ENCODE measurements around the gene MICAL2.

The MICAL2 gene

DNA sequence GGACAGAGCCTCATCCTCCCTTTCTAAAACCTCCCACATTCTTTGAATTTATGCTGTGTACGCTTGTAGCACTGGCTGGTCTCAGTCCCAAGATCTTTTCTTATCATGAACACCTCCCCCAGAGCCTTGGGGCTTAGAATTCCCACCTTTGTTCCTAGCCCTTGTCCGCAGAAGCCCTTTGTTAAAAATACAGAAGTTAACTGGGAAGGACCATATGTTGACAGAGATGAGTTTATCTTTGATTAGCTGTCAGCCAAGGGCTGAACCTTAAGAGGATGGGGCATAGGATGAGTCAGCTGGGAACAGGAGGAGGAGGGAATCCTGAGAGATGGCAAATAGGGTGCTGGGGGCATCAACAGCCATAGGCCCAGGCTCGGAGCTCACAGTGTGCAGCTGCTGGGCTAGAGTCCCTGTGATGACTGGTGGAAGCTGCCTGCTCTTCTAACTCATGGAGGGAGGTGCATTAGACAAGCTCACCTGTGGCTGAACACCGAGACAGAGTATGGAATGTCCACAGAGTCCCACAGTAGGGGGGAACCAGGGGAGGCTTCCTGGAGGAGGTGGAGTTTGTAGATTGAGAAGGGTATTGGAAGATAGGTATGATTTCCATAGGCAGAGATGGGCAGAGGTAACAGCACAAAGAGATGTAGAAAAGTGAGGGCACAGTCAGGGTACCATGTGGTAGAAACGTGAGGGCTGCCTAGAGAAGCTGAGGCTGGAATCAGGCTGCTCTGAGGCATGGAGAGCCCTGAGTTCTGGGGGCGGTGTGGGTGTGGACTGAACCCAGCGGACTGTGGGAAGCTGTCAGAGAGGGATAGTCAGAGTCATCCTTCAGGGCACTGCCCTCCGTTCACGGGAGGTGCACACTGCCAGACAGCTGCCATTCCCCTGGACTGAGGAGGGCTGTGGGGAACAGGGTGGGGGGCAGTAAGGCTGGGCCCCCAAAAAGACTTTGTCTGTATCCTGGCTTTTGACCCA, 9.9 kb downstream of the MICAL2 start:
- H3K27ac ChIP-seq: no peak overlapping the region
- TF ChIP-seq, protein P1, sequence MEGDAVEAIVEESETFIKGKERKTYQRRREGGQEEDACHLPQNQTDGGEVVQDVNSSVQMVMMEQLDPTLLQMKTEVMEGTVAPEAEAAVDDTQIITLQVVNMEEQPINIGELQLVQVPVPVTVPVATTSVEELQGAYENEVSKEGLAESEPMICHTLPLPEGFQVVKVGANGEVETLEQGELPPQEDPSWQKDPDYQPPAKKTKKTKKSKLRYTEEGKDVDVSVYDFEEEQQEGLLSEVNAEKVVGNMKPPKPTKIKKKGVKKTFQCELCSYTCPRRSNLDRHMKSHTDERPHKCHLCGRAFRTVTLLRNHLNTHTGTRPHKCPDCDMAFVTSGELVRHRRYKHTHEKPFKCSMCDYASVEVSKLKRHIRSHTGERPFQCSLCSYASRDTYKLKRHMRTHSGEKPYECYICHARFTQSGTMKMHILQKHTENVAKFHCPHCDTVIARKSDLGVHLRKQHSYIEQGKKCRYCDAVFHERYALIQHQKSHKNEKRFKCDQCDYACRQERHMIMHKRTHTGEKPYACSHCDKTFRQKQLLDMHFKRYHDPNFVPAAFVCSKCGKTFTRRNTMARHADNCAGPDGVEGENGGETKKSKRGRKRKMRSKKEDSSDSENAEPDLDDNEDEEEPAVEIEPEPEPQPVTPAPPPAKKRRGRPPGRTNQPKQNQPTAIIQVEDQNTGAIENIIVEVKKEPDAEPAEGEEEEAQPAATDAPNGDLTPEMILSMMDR (IDR thresholded peaks at IDR 0.05): no peak
- no peak for TF ChIP-seq ZFX (IDR thresholded peaks at IDR 0.05; ENCODE audit: borderline replicate concordance)

DNA sequence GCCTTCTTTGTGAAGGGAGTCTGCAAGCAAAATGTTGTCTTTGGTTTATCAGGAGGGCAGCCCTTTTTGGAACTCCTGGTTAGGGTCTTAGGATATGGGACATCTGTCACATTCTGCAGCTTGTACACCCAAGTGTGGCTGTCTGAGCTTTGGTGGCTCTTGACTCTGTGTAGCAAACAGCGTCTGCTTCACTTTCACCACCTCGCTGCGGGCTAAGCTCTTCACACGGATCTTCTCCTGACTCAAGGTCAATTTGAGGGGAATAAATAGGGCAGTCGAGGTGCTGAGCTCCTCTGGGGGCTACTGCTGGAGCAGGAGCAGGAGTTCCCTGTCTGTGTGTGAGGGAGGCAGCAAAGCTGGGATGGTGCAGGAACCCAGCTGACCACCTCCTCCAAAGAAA, 10.6 kb downstream of the MICAL2 start:
- H3K27ac ChIP-seq: no peak overlapping the region
- TF ChIP-seq, protein P1 (IDR thresholded peaks at IDR 0.05): no peak
- no peak for TF ChIP-seq ZFX (IDR thresholded peaks at IDR 0.05; ENCODE audit: borderline replicate concordance)

DNA sequence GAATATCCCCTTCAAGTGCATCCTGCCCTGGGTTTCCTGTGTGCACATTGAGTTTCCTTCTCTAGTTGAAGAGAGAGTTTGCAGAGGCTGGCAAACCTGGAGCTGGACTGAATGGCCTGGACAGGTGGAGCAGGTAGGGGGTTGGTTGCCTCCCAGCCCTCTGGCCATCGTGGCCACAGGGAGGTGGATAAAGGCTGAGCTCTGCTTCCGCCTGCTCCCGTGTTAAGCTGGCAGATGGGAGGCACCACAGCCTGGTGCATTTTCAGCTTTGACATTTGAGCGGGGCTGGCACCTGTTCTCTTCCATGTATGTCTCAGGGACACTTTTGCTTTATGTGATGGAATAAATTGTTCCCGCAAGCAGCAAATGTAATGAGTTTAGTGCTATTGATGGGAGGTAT, 11.1 kb downstream of the MICAL2 start:
- H3K27ac ChIP-seq: no peak overlapping the region
- TF ChIP-seq, protein P1 (IDR thresholded peaks at IDR 0.05): no peak
- no peak for TF ChIP-seq ZFX (IDR thresholded peaks at IDR 0.05; ENCODE audit: borderline replicate concordance)

DNA sequence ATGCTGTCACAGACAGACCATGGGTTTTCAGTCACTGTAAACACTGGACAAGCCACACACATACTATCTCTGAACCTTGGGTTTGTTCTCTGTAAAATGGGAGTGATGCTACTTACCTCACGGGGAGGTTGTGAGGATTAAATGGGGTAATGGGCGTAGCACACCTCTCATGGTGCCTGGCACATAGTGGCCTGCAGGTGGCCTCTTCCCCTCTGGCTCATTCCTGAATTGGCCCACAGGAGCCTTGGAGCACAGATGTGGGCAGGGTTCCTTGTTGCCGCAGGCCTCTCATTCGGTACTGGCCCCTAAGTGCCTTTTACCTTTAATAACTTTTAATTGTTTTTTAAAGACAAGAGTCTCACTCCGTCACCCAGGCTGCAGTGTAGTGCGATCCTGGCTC, 11.7 kb downstream of the MICAL2 start:
- TF ChIP-seq ZFX (IDR thresholded peaks at IDR 0.05; ENCODE audit: borderline replicate concordance): no peak
- TF ChIP-seq, protein P1 (IDR thresholded peaks at IDR 0.05): peak; percentile 48; the same call in 1 of the 2 replicates
- no peak overlapping the region for H3K27ac ChIP-seq

DNA sequence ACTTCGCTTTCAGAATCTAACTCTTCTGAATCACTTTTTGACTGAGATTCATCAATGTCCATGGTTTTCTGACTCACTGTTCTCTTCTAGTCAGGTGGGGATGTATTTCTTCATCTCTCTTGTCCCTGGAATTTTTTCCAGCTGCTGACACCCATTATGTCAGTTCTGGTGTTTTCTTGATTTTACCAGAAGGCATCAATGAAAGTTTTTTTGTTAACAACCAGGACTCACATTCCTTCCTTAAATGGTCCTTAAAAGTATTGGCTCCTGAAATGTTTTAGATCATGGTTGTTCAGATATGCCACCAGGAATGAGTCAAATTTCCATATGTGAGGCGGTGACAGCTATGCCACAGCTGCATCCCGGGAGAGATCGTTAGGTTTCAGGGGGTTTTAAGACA, 12.9 kb downstream of the MICAL2 start:
- TF ChIP-seq ZFX (IDR thresholded peaks at IDR 0.05; ENCODE audit: borderline replicate concordance): no peak
- TF ChIP-seq, protein P1 (IDR thresholded peaks at IDR 0.05): no peak
- H3K27ac ChIP-seq: no peak overlapping the region

DNA sequence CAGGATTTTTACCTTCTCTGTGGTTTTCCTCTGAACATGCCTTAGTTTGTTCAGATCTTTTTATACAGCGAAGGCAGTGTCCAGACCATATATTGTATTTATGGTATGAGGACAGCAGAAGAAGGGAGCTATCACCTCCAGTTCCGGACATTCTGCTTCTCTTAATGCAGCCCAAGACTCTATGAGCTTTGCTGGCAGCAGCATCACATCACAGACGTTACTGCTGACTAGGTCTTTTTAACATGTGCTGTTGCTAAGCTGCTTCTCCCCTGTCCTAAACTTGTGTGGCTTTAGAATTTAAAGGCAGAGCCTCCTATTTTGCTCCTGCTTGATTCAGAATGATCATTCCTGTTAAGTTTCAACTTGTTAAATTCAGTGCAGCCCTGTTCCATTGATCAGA, 13.4 kb downstream of the MICAL2 start:
- no peak overlapping the region for H3K27ac ChIP-seq
- no peak for TF ChIP-seq ZFX (IDR thresholded peaks at IDR 0.05; ENCODE audit: borderline replicate concordance)
- TF ChIP-seq, protein P1 (IDR thresholded peaks at IDR 0.05): no peak

DNA sequence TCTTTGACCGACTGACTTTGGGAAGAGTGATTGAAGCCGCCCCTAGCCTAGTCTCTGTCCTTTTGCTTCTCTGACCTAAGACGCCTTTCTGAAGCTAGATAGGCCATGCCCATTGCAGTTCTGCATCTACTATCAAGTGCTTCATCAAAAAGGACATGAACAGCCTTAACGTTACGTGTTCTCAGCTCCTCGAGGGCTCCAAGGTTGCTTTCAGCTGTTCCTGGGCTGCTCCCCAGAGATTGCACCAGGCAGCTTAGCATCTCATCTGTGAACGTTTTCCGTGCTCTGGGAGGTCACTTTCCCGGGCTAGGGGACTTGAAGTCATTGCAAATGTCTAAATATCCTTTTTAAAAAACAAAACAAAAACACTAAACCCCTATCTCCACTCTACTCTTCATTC, 13.9 kb downstream of the MICAL2 start:
- no peak for TF ChIP-seq ZFX (IDR thresholded peaks at IDR 0.05; ENCODE audit: borderline replicate concordance)
- TF ChIP-seq, protein P1 (IDR thresholded peaks at IDR 0.05): no peak
- no peak overlapping the region for H3K27ac ChIP-seq

Data from 22Rv1 (cell line).